Neural cell (in vitro differentiated cells): ENCODE data around the gene SUCO. TPM values are rescaled to one million over a fixed set of nuclear protein-coding genes. Genes with fewer than 3 reads are reported as not detected.

Source experiments
- H2AFZ ChIP-seq: fragments of 200-600, 300-800 bp; sonication (generic), shearing (Covaris generic); 2 replicates; pipeline ENCODE4 v1.6.0; 2014; ENCODE audit warnings: low read depth, mild to moderate bottlenecking, antibody characterized with exemption, low read length, moderate library complexity
- H3F3A ChIP-seq: fragments of 200-600 bp; shearing (Covaris generic); 2 replicates; pipeline ENCODE4 v1.6.1; 2016; ENCODE audit warnings: mild to moderate bottlenecking, moderate library complexity, mixed read lengths, antibody characterized with exemption, low read length; ENCODE audit not compliant: insufficient read depth, poor library complexity, severe bottlenecking
- H3K27ac ChIP-seq: fragments of 200-600, 300-800 bp; sonication (generic), shearing (Covaris generic); 2 replicates; pipeline ENCODE4 v1.5.1; 2014; ENCODE audit warnings: mild to moderate bottlenecking, low read length, moderate library complexity
- H3K27me3 ChIP-seq: fragments of 300-800, 200-600 bp; sonication (generic), shearing (Covaris generic); 2 replicates; pipeline ENCODE4 v1.6.0; 2014; ENCODE audit warnings: mild to moderate bottlenecking, low read depth, low read length, moderate library complexity; ENCODE audit not compliant: insufficient read depth
- H3K36me3 ChIP-seq: fragments of 300-800, 200-600 bp; sonication (generic), shearing (Covaris generic); 2 replicates; pipeline ENCODE4 v1.5.1; 2014; ENCODE audit warnings: mild to moderate bottlenecking, antibody characterized with exemption, low read length, moderate library complexity; ENCODE audit not compliant: insufficient read depth
- H3K4me2 ChIP-seq: fragments of 300-800, 200-600 bp; sonication (generic), shearing (Covaris generic); 2 replicates; pipeline ENCODE4 v1.6.0; 2014; ENCODE audit warnings: mild to moderate bottlenecking, low read length
- H3K4me3 ChIP-seq: fragments of 300-800, 200-600 bp; sonication (generic), shearing (Covaris generic); 2 replicates; pipeline ENCODE4 v1.5.1; 2014; ENCODE audit warnings: mild to moderate bottlenecking, low read length, moderate library complexity
- H3K79me2 ChIP-seq: fragments of 200-600 bp; shearing (Covaris generic); replicated peaks from 2 replicates; pipeline ENCODE4 v1.6.0; 2014; ENCODE audit warnings: mild to moderate bottlenecking, low read length, moderate library complexity; ENCODE audit not compliant: insufficient read depth
- H3K9ac ChIP-seq: fragments of 300-800, 200-600 bp; sonication (generic), shearing (Covaris generic); 2 replicates; pipeline ENCODE4 v1.6.1; 2016; ENCODE audit warnings: mild to moderate bottlenecking, low read length, mixed read lengths
- H3K9me2 ChIP-seq: fragments of 200-600 bp; shearing (Covaris generic); 2 replicates; pipeline ENCODE4 v1.6.1; 2016; ENCODE audit warnings: mild to moderate bottlenecking, low read length, mixed read lengths; ENCODE audit not compliant: insufficient read depth
- H3K9me3 ChIP-seq: fragments of 200-600, 300-800 bp; sonication (generic), shearing (Covaris generic); 2 replicates; pipeline ENCODE4 v1.6.1; 2016; ENCODE audit warnings: mild to moderate bottlenecking, mixed run types, low read length, moderate library complexity, mixed read lengths
- H4K20me1 ChIP-seq: fragments of 200-600 bp; shearing (Covaris generic); 2 replicates; pipeline ENCODE4 v1.6.1; 2016; ENCODE audit warnings: mild to moderate bottlenecking, mixed run types; ENCODE audit not compliant: insufficient read depth
- EP300 ChIP-seq: fragments of 450-650 bp; conservative IDR thresholded peaks from 2 replicates; pipeline ENCODE4 v1.6.1; 2014; ENCODE audit warnings: antibody characterized with exemption, mild to moderate bottlenecking, moderate library complexity; ENCODE audit not compliant: poor library complexity, severe bottlenecking
- EZH2 ChIP-seq: fragments of 200-600, 300-800 bp; shearing (Covaris generic), sonication (generic); IDR thresholded peaks from 2 replicates; pipeline ENCODE4 v1.6.1; 2014; ENCODE audit warnings: antibody characterized with exemption, low read length, borderline replicate concordance, mild to moderate bottlenecking; ENCODE audit not compliant: insufficient read depth, poor library complexity, severe bottlenecking
- MXI1 ChIP-seq: fragments of 450-650 bp; conservative IDR thresholded peaks from 2 replicates; pipeline ENCODE4 v1.6.1; 2014; ENCODE audit warnings: antibody characterized with exemption, mild to moderate bottlenecking; ENCODE audit not compliant: poor library complexity, severe bottlenecking
- POLR2AphosphoS5 ChIP-seq: IDR thresholded peaks from 2 replicates; pipeline ENCODE4 v1.6.1; 2012
- RAD21 ChIP-seq: fragments of 450-650 bp; conservative IDR thresholded peaks from 2 replicates; pipeline ENCODE4 v1.6.1; 2014; ENCODE audit warnings: antibody characterized with exemption, mild to moderate bottlenecking, moderate library complexity
- REST ChIP-seq: IDR thresholded peaks from 2 replicates; pipeline ENCODE4 v1.6.1; 2012; ENCODE audit warnings: borderline replicate concordance
- SMC3 ChIP-seq: fragments of 450-650 bp; conservative IDR thresholded peaks from 2 replicates; pipeline ENCODE4 v1.6.1; 2014; ENCODE audit warnings: antibody characterized with exemption, mild to moderate bottlenecking, moderate library complexity; ENCODE audit not compliant: poor library complexity
- TAF1 ChIP-seq: IDR thresholded peaks from 2 replicates; pipeline ENCODE4 v1.6.1; 2012; ENCODE audit warnings: low read depth
- polyA plus RNA-seq: library from polyadenylated mRNA; depleted of rRNA; stranded (reverse); fragments of >200 nt; gene quantifications from 2 replicates; pipeline ENCODE4 v1.2.3, GENCODE V29; 2014
- TF ChIP-seq, protein P1 (sequence below): fragments of 450-650 bp; IDR thresholded peaks from 2 replicates; pipeline ENCODE4 v1.5.1; 2014; ENCODE audit warnings: antibody characterized with exemption, mild to moderate bottlenecking, moderate library complexity; ENCODE audit not compliant: poor library complexity, severe bottlenecking

The SUCO gene
- polyA plus RNA-seq, 1 donor from 2014 or later = 43.4 TPM

- no peaks in the 10 kb centered on the region for H4K20me1 ChIP-seq
- H3K27ac ChIP-seq = no peak overlapping the region
- no peaks in the 10 kb centered on the region for H3K79me2 ChIP-seq
- H3K9ac ChIP-seq = no peak overlapping the region
- no peak overlapping the region for H2AFZ ChIP-seq
- no peaks in the 10 kb centered on the region for H3K9me2 ChIP-seq
- no peaks in the 10 kb centered on the region for H3K9me3 ChIP-seq
- no peaks in the 10 kb centered on the region for H3K36me3 ChIP-seq
- H3K4me3 ChIP-seq = no peak overlapping the region
- H3K4me2 ChIP-seq = no peak overlapping the region
- TF ChIP-seq EZH2 = no peak
- no peak for TF ChIP-seq MXI1
- no peak for TF ChIP-seq REST
- TF ChIP-seq SMC3 = no peak
- TF ChIP-seq POLR2AphosphoS5 = no peak
- no peak for TF ChIP-seq TAF1
- TF ChIP-seq EP300 = no peak
- no peak for TF ChIP-seq RAD21
- TF ChIP-seq, protein P1, sequence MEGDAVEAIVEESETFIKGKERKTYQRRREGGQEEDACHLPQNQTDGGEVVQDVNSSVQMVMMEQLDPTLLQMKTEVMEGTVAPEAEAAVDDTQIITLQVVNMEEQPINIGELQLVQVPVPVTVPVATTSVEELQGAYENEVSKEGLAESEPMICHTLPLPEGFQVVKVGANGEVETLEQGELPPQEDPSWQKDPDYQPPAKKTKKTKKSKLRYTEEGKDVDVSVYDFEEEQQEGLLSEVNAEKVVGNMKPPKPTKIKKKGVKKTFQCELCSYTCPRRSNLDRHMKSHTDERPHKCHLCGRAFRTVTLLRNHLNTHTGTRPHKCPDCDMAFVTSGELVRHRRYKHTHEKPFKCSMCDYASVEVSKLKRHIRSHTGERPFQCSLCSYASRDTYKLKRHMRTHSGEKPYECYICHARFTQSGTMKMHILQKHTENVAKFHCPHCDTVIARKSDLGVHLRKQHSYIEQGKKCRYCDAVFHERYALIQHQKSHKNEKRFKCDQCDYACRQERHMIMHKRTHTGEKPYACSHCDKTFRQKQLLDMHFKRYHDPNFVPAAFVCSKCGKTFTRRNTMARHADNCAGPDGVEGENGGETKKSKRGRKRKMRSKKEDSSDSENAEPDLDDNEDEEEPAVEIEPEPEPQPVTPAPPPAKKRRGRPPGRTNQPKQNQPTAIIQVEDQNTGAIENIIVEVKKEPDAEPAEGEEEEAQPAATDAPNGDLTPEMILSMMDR = no peak
- no peaks in the 10 kb centered on the region for H3K27me3 ChIP-seq
- H3F3A ChIP-seq = no peaks in the 10 kb centered on the region
Observed at GRCh38 chr1:172650474-172651193, 117.7 kb downstream of the SUCO start.

DNA sequence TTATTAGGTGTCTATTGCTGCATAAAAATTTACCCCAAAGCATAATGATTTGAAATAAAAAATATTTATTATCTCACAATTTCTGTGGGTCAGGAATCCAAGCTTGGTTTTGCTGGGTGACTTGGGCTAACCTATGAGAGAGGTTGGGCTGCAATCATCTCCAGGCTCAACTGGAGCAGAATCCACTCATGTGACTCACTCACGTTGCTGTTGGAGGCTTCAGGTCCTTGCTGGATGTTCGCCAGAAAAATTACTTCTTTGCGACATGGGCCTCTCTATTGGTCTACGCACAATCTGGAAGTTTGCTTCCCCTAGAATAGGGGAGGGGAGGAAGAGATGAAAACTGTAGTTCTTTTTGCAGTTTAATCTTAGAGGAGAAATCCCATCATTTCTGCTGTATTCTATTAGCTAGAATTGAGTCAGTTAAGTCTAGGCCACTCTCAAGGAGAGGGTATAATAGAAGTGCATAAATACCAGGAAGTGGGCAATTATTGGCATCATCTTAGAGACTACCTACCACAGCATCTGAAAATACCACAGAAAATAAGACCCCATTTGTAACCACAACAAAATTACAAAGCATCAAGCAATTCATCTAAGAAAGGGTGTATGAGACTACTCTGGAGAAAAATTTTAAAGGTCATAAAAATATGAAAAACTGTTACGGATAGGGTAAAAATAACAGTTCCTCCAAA, 120.2 kb downstream of the SUCO start:
- Histone ChIP-seq H3K9me3 (no peaks in the 10 kb centered on the region), H2AFZ (no peak overlapping the region), H3F3A (no peaks in the 10 kb centered on the region), H3K79me2 (no peaks in the 10 kb centered on the region), H3K27me3 (no peaks in the 10 kb centered on the region), H3K9ac (no peak overlapping the region), H4K20me1 (no peaks in the 10 kb centered on the region), H3K9me2 (no peaks in the 10 kb centered on the region), H3K27ac (no peak overlapping the region), H3K36me3 (no peaks in the 10 kb centered on the region), H3K4me2 (no peak overlapping the region), H3K4me3 (no peak overlapping the region)
- TF ChIP-seq EP300 (no peak), REST (no peak), SMC3 (no peak), RAD21 (no peak), TAF1 (no peak), MXI1 (no peak), EZH2 (no peak), POLR2AphosphoS5 (no peak)
- TF ChIP-seq, protein P1 = no peak
